Gastrocnemius medialis (tissue), 4 donors: ENCODE results near the gene CRCP.

ENCODE experiments used
- CTCF ChIP-seq, 5 experiments: fragments of 450-650 bp in 3 of 5; fragments of 200-600 bp in 2 of 5; sonication (generic) in 2 of 5; IDR thresholded peaks in 4 of 5; conservative IDR thresholded peaks in 1 of 5; 1 replicate in 4 of 5; 2 replicates in 1 of 5; pipeline ENCODE4 v1.5.1; 2016 to 2019; ENCODE audit warnings: antibody characterized with exemption in 5 of 5, mild to moderate bottlenecking in 3 of 5, moderate library complexity in 3 of 5
- POLR2A ChIP-seq, 2 donors: fragments of 450-650 bp; IDR thresholded peaks; one replicate each; pipeline ENCODE4 v1.6.1; 2017; ENCODE audit warnings: antibody characterized with exemption in 2 of 2, mild to moderate bottlenecking in 2 of 2, moderate library complexity in 2 of 2

- TF ChIP-seq CTCF (IDR thresholded peaks at IDR 0.05 in 4 of 5, conservative IDR thresholded peaks at IDR 0.05 in 1 of 5) (no peak), POLR2A (IDR thresholded peaks at IDR 0.05) (no peak)
Measured at GRCh38 chr7:66143876-66144332, 29.3 kb downstream of the CRCP start.
